ENCODE results near the gene MAEA. TPM values are rescaled to one million over a fixed set of nuclear protein-coding genes. Genes with fewer than 3 reads are reported as not detected.

Gene MAEA
- total RNA-seq, 1 donor from 2014 or later: 103 TPM

DNA sequence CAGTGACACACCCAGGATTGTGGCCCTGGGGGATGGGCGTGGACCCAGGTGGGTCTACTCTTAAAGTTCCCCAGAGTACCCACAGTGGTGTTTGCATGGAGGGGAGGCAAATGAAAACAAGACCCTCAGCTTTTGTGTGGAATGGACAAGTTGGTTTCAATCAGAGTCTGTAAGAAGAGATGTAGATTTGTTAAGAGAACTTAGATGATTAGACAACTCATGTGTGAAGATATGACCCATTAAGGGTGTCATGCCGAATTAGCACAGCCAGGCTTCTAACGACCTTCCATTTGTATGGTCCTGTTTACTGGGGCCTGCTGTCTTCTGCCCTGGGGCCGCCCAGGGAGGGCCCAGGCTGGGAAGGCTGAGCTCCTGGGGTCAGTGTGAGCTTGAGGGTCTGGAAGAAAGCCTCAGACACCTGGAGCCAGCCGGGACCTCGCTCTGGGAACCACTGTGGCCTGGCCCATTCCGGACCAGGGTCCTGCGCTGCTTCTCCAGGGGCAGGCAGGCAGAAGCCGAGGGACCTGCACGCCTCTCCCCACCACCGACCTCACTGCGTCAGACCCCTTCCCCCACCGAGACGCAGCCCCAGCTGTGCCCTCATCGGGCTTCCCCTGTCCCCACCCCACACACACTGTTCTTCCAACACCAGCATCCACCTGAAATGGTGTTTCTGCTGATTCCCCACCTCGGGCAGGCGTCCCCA is 77.7 kb downstream of the MAEA start:
- Histone ChIP-seq H3K4me3 (no peak overlapping the region), H3K9me3 (no peaks in the 10 kb centered on the region), H3K27ac (no peak overlapping the region), H3K36me3 (no peaks in the 10 kb centered on the region), H3K27me3 (no peaks in the 10 kb centered on the region), H3K4me1 (no peaks in the 10 kb centered on the region)
- TF ChIP-seq, protein P1, sequence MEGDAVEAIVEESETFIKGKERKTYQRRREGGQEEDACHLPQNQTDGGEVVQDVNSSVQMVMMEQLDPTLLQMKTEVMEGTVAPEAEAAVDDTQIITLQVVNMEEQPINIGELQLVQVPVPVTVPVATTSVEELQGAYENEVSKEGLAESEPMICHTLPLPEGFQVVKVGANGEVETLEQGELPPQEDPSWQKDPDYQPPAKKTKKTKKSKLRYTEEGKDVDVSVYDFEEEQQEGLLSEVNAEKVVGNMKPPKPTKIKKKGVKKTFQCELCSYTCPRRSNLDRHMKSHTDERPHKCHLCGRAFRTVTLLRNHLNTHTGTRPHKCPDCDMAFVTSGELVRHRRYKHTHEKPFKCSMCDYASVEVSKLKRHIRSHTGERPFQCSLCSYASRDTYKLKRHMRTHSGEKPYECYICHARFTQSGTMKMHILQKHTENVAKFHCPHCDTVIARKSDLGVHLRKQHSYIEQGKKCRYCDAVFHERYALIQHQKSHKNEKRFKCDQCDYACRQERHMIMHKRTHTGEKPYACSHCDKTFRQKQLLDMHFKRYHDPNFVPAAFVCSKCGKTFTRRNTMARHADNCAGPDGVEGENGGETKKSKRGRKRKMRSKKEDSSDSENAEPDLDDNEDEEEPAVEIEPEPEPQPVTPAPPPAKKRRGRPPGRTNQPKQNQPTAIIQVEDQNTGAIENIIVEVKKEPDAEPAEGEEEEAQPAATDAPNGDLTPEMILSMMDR (IDR thresholded peaks at IDR 0.05): no peak
- TF ChIP-seq POLR2A (IDR thresholded peaks at IDR 0.05) (no peak), POLR2AphosphoS5 (IDR thresholded peaks at IDR 0.05; ENCODE audit: insufficient read depth in 1 of 2, low read depth in 1 of 2) (no peak)
- no peak for DNase-seq (ENCODE audit: extremely low spot score in 2 of 2)
- intact Hi-C loops (cut with DNase I): no loop called here

DNA sequence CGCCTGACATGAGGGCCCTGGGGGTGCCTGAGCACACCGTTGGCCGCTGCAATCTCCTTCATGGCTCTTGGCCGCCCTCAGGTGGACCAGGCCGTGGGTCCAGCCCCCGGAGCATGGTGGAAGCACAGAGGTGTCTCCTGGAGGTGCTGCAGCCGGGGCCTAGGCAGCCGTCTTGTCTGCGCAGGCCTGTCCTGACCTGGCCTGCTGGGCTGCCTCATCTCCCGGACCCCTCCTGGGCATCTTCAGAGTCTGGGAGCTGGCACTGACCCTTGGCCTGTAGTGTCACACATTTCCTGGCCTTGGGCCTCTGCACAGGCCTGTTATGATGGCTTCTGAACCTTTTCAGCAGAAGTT is 78.2 kb downstream of the MAEA start:
- intact Hi-C loops (cut with DNase I): no loop called here
- TF ChIP-seq POLR2AphosphoS5 (IDR thresholded peaks at IDR 0.05; ENCODE audit: insufficient read depth in 1 of 2, low read depth in 1 of 2) (no peak), POLR2A (IDR thresholded peaks at IDR 0.05) (no peak)
- TF ChIP-seq, protein P1 (IDR thresholded peaks at IDR 0.05): no peak
- H3K4me3 ChIP-seq: no peak overlapping the region
- DNase-seq (ENCODE audit: extremely low spot score in 2 of 2): no peak
- H3K4me1 ChIP-seq: no peaks in the 10 kb centered on the region
- H3K36me3 ChIP-seq: no peaks in the 10 kb centered on the region
- H3K27ac ChIP-seq: no peak overlapping the region
- no peaks in the 10 kb centered on the region for H3K27me3 ChIP-seq
- no peaks in the 10 kb centered on the region for H3K9me3 ChIP-seq

DNA sequence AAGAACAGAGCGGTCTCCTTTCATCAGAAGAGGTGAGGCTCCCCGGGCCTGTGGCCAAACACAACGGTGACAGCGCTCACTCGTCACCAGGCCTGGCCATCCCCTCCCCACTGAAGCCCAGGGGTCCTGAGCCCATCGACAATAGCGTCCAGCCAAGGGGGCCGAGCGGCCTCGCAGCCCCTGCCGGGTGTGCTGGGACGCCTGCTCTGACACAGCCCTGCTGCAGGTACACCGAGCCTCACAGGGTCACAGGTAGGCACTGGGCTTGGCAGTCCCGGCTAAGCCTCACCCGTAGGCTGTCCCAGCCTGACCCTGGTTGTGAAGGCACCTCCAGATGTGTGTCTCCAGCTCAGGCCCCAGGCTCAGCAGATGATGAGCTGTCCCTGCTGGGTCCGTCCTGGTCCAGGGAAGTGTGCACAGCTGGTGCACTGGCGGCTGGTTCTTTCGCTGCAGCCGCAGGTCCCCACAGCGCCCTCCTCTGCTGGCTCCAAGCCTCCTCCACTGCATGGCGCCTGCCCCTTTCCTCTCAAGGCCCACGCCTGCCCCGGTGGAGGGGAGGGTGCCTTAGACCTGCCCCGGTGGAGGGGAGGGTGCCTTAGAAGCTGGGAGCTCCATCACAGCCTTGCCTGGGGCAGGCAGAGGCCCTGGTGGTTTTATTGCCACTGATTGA is 78.9 kb downstream of the MAEA start:
- H3K4me3 ChIP-seq: no peak overlapping the region
- DNase-seq (ENCODE audit: extremely low spot score in 2 of 2): no peak
- no peaks in the 10 kb centered on the region for H3K36me3 ChIP-seq
- TF ChIP-seq, protein P1 (IDR thresholded peaks at IDR 0.05): no peak
- TF ChIP-seq POLR2A (IDR thresholded peaks at IDR 0.05): no peak
- no peak for TF ChIP-seq POLR2AphosphoS5 (IDR thresholded peaks at IDR 0.05; ENCODE audit: insufficient read depth in 1 of 2, low read depth in 1 of 2)
- H3K9me3 ChIP-seq: no peaks in the 10 kb centered on the region
- H3K4me1 ChIP-seq: no peaks in the 10 kb centered on the region
- no peaks in the 10 kb centered on the region for H3K27me3 ChIP-seq
- intact Hi-C loops (cut with DNase I): no loop called here
- no peak overlapping the region for H3K27ac ChIP-seq

DNA sequence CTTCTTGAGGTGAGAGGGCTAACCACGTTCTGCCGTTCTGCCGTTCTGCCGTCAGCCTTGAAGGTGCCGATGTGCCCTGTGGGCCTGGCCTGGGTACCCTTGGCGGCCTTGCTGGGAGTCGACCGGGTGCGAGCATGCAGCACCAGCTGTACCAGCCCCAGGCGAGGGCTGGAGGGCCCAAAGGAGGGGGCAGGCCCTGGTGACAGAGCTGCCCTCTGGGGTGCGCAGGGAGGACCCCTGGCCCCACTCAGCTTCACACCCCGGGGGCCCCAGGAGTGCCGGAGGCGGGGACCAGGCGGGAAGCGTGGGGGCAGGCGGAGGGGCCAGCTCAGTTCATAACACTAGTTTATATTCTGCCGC is 79.4 kb downstream of the MAEA start:
- no peaks in the 10 kb centered on the region for H3K36me3 ChIP-seq
- H3K9me3 ChIP-seq: no peaks in the 10 kb centered on the region
- no peak overlapping the region for H3K27ac ChIP-seq
- no peak overlapping the region for H3K4me3 ChIP-seq
- intact Hi-C loops (cut with DNase I): no loop called here
- H3K4me1 ChIP-seq: no peaks in the 10 kb centered on the region
- TF ChIP-seq POLR2A (IDR thresholded peaks at IDR 0.05) (no peak), POLR2AphosphoS5 (IDR thresholded peaks at IDR 0.05; ENCODE audit: insufficient read depth in 1 of 2, low read depth in 1 of 2) (no peak)
- TF ChIP-seq, protein P1 (IDR thresholded peaks at IDR 0.05): no peak
- H3K27me3 ChIP-seq: no peaks in the 10 kb centered on the region
- no peak for DNase-seq (ENCODE audit: extremely low spot score in 2 of 2)

DNA sequence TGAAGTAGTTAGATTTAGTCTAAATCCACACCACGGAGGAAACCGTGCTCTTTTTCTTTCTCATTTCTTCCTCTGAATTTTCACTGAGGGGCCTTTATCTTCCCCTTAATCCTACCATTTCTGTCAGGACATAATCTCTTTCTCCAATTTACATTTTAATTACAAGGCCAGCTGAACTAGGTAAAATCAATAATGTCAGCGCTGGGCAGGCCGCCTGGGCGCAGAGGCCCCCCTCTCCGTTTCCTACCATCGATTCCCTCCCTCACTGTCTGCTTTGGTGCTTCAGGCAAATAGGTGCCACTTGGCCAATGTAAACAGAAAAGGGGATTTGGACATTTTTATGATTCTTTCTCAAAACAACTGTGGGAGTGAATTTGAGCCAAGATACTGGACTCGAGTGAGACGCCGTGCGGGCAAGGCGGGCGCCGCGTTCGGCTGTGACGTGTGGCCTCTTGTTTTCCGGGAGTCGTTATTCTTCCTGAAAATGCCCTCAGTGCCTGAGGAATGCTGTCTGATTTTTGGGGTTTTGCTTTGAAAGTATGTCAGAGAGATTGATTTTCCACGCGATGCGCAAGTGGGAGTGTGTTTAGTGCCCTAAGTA is 79.9 kb downstream of the MAEA start:
- intact Hi-C loops (cut with DNase I): no loop called here
- no peaks in the 10 kb centered on the region for H3K36me3 ChIP-seq
- H3K4me1 ChIP-seq: no peaks in the 10 kb centered on the region
- H3K9me3 ChIP-seq: no peaks in the 10 kb centered on the region
- no peak for DNase-seq (ENCODE audit: extremely low spot score in 2 of 2)
- H3K27ac ChIP-seq: no peak overlapping the region
- no peak for TF ChIP-seq POLR2AphosphoS5 (IDR thresholded peaks at IDR 0.05; ENCODE audit: insufficient read depth in 1 of 2, low read depth in 1 of 2)
- no peaks in the 10 kb centered on the region for H3K27me3 ChIP-seq
- H3K4me3 ChIP-seq: no peak overlapping the region
